ENCODE measurements around the gene TPM4.

Gene TPM4

GRCh38 chr19:16135430-16136127, 59.3 kb downstream of the TPM4 start:
- H3K27me3 ChIP-seq (ENCODE audit: insufficient read depth, low read length): no peaks in the 10 kb centered on the region
- WGBS: 62% methylated on average over 4 of the region's 4 CpGs
- no peaks in the 10 kb centered on the region for H3K9me3 ChIP-seq (ENCODE audit: insufficient read depth, low read depth, low read length)
- H3K4me1 ChIP-seq (ENCODE audit: insufficient read depth, low read length): peaks cover 4% of the 10 kb centered on the region; the same call in 1 of the 2 replicates
- H3K36me3 ChIP-seq (ENCODE audit: insufficient read depth, low read length): peaks cover 32% of the 10 kb centered on the region
- H3K27ac ChIP-seq (ENCODE audit: low read depth, low read length): no peak overlapping the region
- no peak overlapping the region for H3K9ac ChIP-seq (ENCODE audit: low read depth, low read length)
- H3K4me3 ChIP-seq (ENCODE audit: low read length): no peak overlapping the region

- WGBS: 66% methylated on average over 16 of the region's 16 CpGs
- peaks cover 32% of the 10 kb centered on the region for H3K36me3 ChIP-seq (ENCODE audit: insufficient read depth, low read length)
Measured at GRCh38 chr19:16136185-16136999, 60.1 kb downstream of the TPM4 start.

GRCh38 chr19:16139752-16140151, 63.5 kb downstream of the TPM4 start:
- H3K4me1 ChIP-seq (ENCODE audit: insufficient read depth, low read length): peaks cover 4% of the 10 kb centered on the region; the same call in 1 of the 2 replicates
- 87% methylated on average over 11 of the region's 13 CpGs for WGBS
- no peak overlapping the region for H3K27ac ChIP-seq (ENCODE audit: low read depth, low read length)
- H3K9me3 ChIP-seq (ENCODE audit: insufficient read depth, low read depth, low read length): no peaks in the 10 kb centered on the region
- no peaks in the 10 kb centered on the region for H3K27me3 ChIP-seq (ENCODE audit: insufficient read depth, low read length)
- H3K9ac ChIP-seq (ENCODE audit: low read depth, low read length): no peak overlapping the region
- H3K4me3 ChIP-seq (ENCODE audit: low read length): no peak overlapping the region
- H3K36me3 ChIP-seq (ENCODE audit: insufficient read depth, low read length): no peaks in the 10 kb centered on the region

More at GRCh38 chr19:16136185-16136999, 60.1 kb downstream of the TPM4 start:
- no peaks in the 10 kb centered on the region for H3K27me3 ChIP-seq (ENCODE audit: insufficient read depth, low read length)
- no peak overlapping the region for H3K9ac ChIP-seq (ENCODE audit: low read depth, low read length)
- H3K4me3 ChIP-seq (ENCODE audit: low read length): no peak overlapping the region
- H3K4me1 ChIP-seq (ENCODE audit: insufficient read depth, low read length): peaks cover 4% of the 10 kb centered on the region; the same call in 1 of the 2 replicates
- no peaks in the 10 kb centered on the region for H3K9me3 ChIP-seq (ENCODE audit: insufficient read depth, low read depth, low read length)
- no peak overlapping the region for H3K27ac ChIP-seq (ENCODE audit: low read depth, low read length)

GRCh38 chr19:16141043-16141442, 64.7 kb downstream of the TPM4 start:
- no peaks in the 10 kb centered on the region for H3K36me3 ChIP-seq (ENCODE audit: insufficient read depth, low read length)
- H3K4me3 ChIP-seq (ENCODE audit: low read length): no peak overlapping the region
- no peak overlapping the region for H3K27ac ChIP-seq (ENCODE audit: low read depth, low read length)
- H3K27me3 ChIP-seq (ENCODE audit: insufficient read depth, low read length): no peaks in the 10 kb centered on the region
- H3K4me1 ChIP-seq (ENCODE audit: insufficient read depth, low read length): peaks cover 4% of the 10 kb centered on the region; the same call in 1 of the 2 replicates
- no peaks in the 10 kb centered on the region for H3K9me3 ChIP-seq (ENCODE audit: insufficient read depth, low read depth, low read length)
- H3K9ac ChIP-seq (ENCODE audit: low read depth, low read length): no peak overlapping the region
- whole genome bisulfite sequencing: 80% methylated on average over 4 of the region's 4 CpGs

GRCh38 chr19:16142032-16142580, 65.8 kb downstream of the TPM4 start:
- Histone ChIP-seq H3K36me3 (ENCODE audit: insufficient read depth, low read length) (no peaks in the 10 kb centered on the region), H3K9ac (ENCODE audit: low read depth, low read length) (no peak overlapping the region), H3K4me1 (ENCODE audit: insufficient read depth, low read length) (no peaks in the 10 kb centered on the region), H3K27ac (ENCODE audit: low read depth, low read length) (no peak overlapping the region), H3K4me3 (ENCODE audit: low read length) (no peak overlapping the region), H3K9me3 (ENCODE audit: insufficient read depth, low read depth, low read length) (no peaks in the 10 kb centered on the region), H3K27me3 (ENCODE audit: insufficient read depth, low read length) (no peaks in the 10 kb centered on the region)
- 92% methylated on average over 9 of the region's 9 CpGs for WGBS

- Histone ChIP-seq H3K27me3 (ENCODE audit: insufficient read depth, low read length) (no peaks in the 10 kb centered on the region), H3K4me3 (ENCODE audit: low read length) (no peak within 1 kb of the TSS), H3K9me3 (ENCODE audit: insufficient read depth, low read depth, low read length) (no peaks in the 10 kb centered on the region), H3K4me1 (ENCODE audit: insufficient read depth, low read length) (no peaks in the 10 kb centered on the region), H3K27ac (ENCODE audit: low read depth, low read length) (no peak within 1 kb of the TSS), H3K36me3 (ENCODE audit: insufficient read depth, low read length) (no peaks in the 10 kb centered on the region), H3K9ac (ENCODE audit: low read depth, low read length) (no peak within 1 kb of the TSS)
- 65% methylated on average over 13 of the region's 13 CpGs for WGBS
Measured at GRCh38 chr19:16143399-16144215, 67.3 kb downstream of the TPM4 start, which contains the start of gene HSH2D. Gene HSH2D, plus strand, starts transcription at chr19:16143685. Its CDS starts 5,066 bp downstream, at chr19:16148751.

- Histone ChIP-seq H3K27me3 (ENCODE audit: insufficient read depth, low read length) (no peaks in the 10 kb centered on the region), H3K9me3 (ENCODE audit: insufficient read depth, low read depth, low read length) (no peaks in the 10 kb centered on the region), H3K9ac (ENCODE audit: low read depth, low read length) (no peak overlapping the region), H3K36me3 (ENCODE audit: insufficient read depth, low read length) (no peaks in the 10 kb centered on the region), H3K27ac (ENCODE audit: low read depth, low read length) (no peak overlapping the region), H3K4me1 (ENCODE audit: insufficient read depth, low read length) (no peaks in the 10 kb centered on the region), H3K4me3 (ENCODE audit: low read length) (no peak overlapping the region)
- WGBS: 85% methylated on average over 1 of the region's 1 CpG
Measured at GRCh38 chr19:16144216-16144581, 67.9 kb downstream of the TPM4 start.

- Histone ChIP-seq H3K4me3 (ENCODE audit: low read length) (no peak overlapping the region), H3K9ac (ENCODE audit: low read depth, low read length) (no peak overlapping the region), H3K4me1 (ENCODE audit: insufficient read depth, low read length) (no peaks in the 10 kb centered on the region), H3K27me3 (ENCODE audit: insufficient read depth, low read length) (no peaks in the 10 kb centered on the region), H3K27ac (ENCODE audit: low read depth, low read length) (no peak overlapping the region), H3K9me3 (ENCODE audit: insufficient read depth, low read depth, low read length) (no peaks in the 10 kb centered on the region), H3K36me3 (ENCODE audit: insufficient read depth, low read length) (no peaks in the 10 kb centered on the region)
- 87% methylated on average over 5 of the region's 5 CpGs for WGBS
Measured at GRCh38 chr19:16146112-16146511, 69.8 kb downstream of the TPM4 start.

GRCh38 chr19:16148443-16149229, 72.3 kb downstream of the TPM4 start:
- Histone ChIP-seq H3K4me3 (ENCODE audit: low read length) (no peak overlapping the region), H3K27ac (ENCODE audit: low read depth, low read length) (no peak overlapping the region)
- WGBS: 88% methylated on average over 8 of the region's 8 CpGs

More at GRCh38 chr19:16148443-16149229, 72.3 kb downstream of the TPM4 start:
- Histone ChIP-seq H3K36me3 (ENCODE audit: insufficient read depth, low read length) (no peaks in the 10 kb centered on the region), H3K27me3 (ENCODE audit: insufficient read depth, low read length) (no peaks in the 10 kb centered on the region), H3K9ac (ENCODE audit: low read depth, low read length) (no peak overlapping the region), H3K9me3 (ENCODE audit: insufficient read depth, low read depth, low read length) (no peaks in the 10 kb centered on the region), H3K4me1 (ENCODE audit: insufficient read depth, low read length) (no peaks in the 10 kb centered on the region)

All from HUES64 (cell line).